ENCODE measurements around the gene NDUFV3. TPM values are rescaled to one million over a fixed set of nuclear protein-coding genes. Genes with fewer than 3 reads are reported as not detected.

The NDUFV3 gene
- polyA plus RNA-seq, 1 donor from 2014 or later: 22.7 TPM

DNA sequence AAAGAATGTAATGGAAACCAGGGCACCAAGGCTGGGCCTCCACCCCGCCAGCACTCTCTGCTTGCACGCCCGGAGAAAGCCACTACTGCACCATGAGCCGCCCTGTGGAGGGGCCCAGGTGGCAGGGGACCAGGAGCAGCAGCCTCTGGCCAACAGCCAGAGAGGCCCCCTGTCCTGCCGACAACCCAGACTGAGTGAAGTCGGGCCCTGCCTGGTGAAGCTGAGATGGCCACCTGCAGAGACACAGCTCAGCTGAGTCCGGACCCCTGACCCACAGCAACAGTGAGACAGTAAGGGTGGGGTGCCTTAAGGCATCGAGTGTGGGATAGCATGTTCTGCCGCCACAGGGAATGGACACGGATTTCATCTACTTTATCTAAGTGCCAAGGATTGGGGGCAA, 42.6 kb upstream of the NDUFV3 start:
- Histone ChIP-seq H3K9ac (ENCODE audit: low read length) (no peak overlapping the region), H4K20me1 (ENCODE audit: insufficient read depth) (no peaks in the 10 kb centered on the region), H3K4me2 (ENCODE audit: low read length) (no peak overlapping the region), H3K36me3 (ENCODE audit: insufficient read depth, low read length) (peaks cover under 1% of the 10 kb centered on the region), H2AFZ (ENCODE audit: low read depth, low read length) (no peak overlapping the region), H3K79me2 (replicated peaks; ENCODE audit: insufficient read depth, low read length) (no peaks in the 10 kb centered on the region), H3K27me3 (ENCODE audit: insufficient read depth, low read depth, low read length) (no peaks in the 10 kb centered on the region), H3K4me3 (ENCODE audit: low read length) (no peak overlapping the region), H3F3A (ENCODE audit: insufficient read depth, low read length, poor library complexity, severe bottlenecking) (no peaks in the 10 kb centered on the region), H3K9me2 (ENCODE audit: insufficient read depth, low read length) (no peaks in the 10 kb centered on the region), H3K9me3 (ENCODE audit: low read length) (no peaks in the 10 kb centered on the region), H3K27ac (ENCODE audit: low read length) (no peak overlapping the region)
- TF ChIP-seq SMC3 (conservative IDR thresholded peaks at IDR 0.05; ENCODE audit: poor library complexity) (no peak), EZH2 (IDR thresholded peaks at IDR 0.05; ENCODE audit: borderline replicate concordance, insufficient read depth, low read length, poor library complexity, severe bottlenecking) (no peak), RAD21 (conservative IDR thresholded peaks at IDR 0.05) (no peak), EP300 (conservative IDR thresholded peaks at IDR 0.05; ENCODE audit: poor library complexity, severe bottlenecking) (no peak)

DNA sequence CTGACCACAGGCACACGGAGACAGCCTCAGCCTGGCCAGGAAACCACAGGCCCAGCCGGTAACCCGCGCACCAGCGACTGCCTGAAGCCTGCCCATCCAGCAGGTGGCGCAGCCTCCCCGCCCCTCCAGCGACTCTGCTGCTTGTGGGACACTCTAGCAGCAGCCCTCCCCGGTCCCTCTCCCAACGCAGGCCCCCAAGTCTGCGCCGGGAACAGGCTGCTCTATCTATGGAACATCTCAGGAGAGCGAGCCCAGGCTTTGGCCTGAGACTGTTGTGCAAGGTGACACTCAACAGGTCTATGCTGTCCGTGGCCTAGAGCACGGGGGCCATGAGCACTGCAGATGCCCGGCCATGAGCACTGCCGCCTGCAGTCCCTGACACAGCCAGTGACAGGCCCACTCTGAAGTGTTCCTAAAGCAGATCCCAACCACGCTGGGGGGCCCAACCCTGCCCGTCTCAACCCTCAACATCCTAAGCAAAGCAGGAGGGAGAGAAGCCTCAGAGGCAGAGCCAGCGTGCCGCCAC, 42.2 kb upstream of the NDUFV3 start:
- no peaks in the 10 kb centered on the region for H3F3A ChIP-seq (ENCODE audit: insufficient read depth, low read length, poor library complexity, severe bottlenecking)
- H3K4me2 ChIP-seq (ENCODE audit: low read length): no peak overlapping the region
- no peak for TF ChIP-seq EZH2 (IDR thresholded peaks at IDR 0.05; ENCODE audit: borderline replicate concordance, insufficient read depth, low read length, poor library complexity, severe bottlenecking)
- TF ChIP-seq, protein P1, sequence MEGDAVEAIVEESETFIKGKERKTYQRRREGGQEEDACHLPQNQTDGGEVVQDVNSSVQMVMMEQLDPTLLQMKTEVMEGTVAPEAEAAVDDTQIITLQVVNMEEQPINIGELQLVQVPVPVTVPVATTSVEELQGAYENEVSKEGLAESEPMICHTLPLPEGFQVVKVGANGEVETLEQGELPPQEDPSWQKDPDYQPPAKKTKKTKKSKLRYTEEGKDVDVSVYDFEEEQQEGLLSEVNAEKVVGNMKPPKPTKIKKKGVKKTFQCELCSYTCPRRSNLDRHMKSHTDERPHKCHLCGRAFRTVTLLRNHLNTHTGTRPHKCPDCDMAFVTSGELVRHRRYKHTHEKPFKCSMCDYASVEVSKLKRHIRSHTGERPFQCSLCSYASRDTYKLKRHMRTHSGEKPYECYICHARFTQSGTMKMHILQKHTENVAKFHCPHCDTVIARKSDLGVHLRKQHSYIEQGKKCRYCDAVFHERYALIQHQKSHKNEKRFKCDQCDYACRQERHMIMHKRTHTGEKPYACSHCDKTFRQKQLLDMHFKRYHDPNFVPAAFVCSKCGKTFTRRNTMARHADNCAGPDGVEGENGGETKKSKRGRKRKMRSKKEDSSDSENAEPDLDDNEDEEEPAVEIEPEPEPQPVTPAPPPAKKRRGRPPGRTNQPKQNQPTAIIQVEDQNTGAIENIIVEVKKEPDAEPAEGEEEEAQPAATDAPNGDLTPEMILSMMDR (IDR thresholded peaks at IDR 0.05; ENCODE audit: poor library complexity, severe bottlenecking): no peak
- TF ChIP-seq TAF1 (IDR thresholded peaks at IDR 0.05; ENCODE audit: low read depth): no peak
- no peak for TF ChIP-seq SMC3 (conservative IDR thresholded peaks at IDR 0.05; ENCODE audit: poor library complexity)
- no peak for TF ChIP-seq POLR2AphosphoS5 (IDR thresholded peaks at IDR 0.05)
- TF ChIP-seq MXI1 (conservative IDR thresholded peaks at IDR 0.05; ENCODE audit: poor library complexity, severe bottlenecking): no peak
- no peak for TF ChIP-seq EP300 (conservative IDR thresholded peaks at IDR 0.05; ENCODE audit: poor library complexity, severe bottlenecking)
- TF ChIP-seq, protein P2, sequence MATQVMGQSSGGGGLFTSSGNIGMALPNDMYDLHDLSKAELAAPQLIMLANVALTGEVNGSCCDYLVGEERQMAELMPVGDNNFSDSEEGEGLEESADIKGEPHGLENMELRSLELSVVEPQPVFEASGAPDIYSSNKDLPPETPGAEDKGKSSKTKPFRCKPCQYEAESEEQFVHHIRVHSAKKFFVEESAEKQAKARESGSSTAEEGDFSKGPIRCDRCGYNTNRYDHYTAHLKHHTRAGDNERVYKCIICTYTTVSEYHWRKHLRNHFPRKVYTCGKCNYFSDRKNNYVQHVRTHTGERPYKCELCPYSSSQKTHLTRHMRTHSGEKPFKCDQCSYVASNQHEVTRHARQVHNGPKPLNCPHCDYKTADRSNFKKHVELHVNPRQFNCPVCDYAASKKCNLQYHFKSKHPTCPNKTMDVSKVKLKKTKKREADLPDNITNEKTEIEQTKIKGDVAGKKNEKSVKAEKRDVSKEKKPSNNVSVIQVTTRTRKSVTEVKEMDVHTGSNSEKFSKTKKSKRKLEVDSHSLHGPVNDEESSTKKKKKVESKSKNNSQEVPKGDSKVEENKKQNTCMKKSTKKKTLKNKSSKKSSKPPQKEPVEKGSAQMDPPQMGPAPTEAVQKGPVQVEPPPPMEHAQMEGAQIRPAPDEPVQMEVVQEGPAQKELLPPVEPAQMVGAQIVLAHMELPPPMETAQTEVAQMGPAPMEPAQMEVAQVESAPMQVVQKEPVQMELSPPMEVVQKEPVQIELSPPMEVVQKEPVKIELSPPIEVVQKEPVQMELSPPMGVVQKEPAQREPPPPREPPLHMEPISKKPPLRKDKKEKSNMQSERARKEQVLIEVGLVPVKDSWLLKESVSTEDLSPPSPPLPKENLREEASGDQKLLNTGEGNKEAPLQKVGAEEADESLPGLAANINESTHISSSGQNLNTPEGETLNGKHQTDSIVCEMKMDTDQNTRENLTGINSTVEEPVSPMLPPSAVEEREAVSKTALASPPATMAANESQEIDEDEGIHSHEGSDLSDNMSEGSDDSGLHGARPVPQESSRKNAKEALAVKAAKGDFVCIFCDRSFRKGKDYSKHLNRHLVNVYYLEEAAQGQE (IDR thresholded peaks at IDR 0.05; ENCODE audit: borderline replicate concordance): no peak
- TF ChIP-seq RAD21 (conservative IDR thresholded peaks at IDR 0.05): no peak
- no peaks in the 10 kb centered on the region for H3K9me3 ChIP-seq (ENCODE audit: low read length)
- no peak overlapping the region for H3K27ac ChIP-seq (ENCODE audit: low read length)
- no peaks in the 10 kb centered on the region for H3K9me2 ChIP-seq (ENCODE audit: insufficient read depth, low read length)
- no peak overlapping the region for H2AFZ ChIP-seq (ENCODE audit: low read depth, low read length)
- H3K36me3 ChIP-seq (ENCODE audit: insufficient read depth, low read length): peaks cover 5% of the 10 kb centered on the region
- no peaks in the 10 kb centered on the region for H3K27me3 ChIP-seq (ENCODE audit: insufficient read depth, low read depth, low read length)
- H3K4me3 ChIP-seq (ENCODE audit: low read length): no peak overlapping the region
- no peaks in the 10 kb centered on the region for H4K20me1 ChIP-seq (ENCODE audit: insufficient read depth)
- no peaks in the 10 kb centered on the region for H3K79me2 ChIP-seq (replicated peaks; ENCODE audit: insufficient read depth, low read length)
- H3K9ac ChIP-seq (ENCODE audit: low read length): no peak overlapping the region

Measured in neural cell (in vitro differentiated cells).